Keratinocyte (primary cell): Measurements from ENCODE around the gene EIF4G2.

Experiments used
- EZH2 ChIP-seq: IDR thresholded peaks from one replicate; pipeline ENCODE4 v1.6.1; 2012; ENCODE audit warnings: inconsistent platforms, mild to moderate bottlenecking, low read length, moderate library complexity
- TF ChIP-seq, protein P1 (sequence below), 3 experiments: IDR thresholded peaks in 1 of 3; conservative IDR thresholded peaks in 1 of 3; optimal IDR thresholded peaks in 1 of 3; 2 replicates in 2 of 3; 3 replicates in 1 of 3; pipeline versions ENCODE3 to v1.5.1; 2011; ENCODE audit warnings: low read length in 3 of 3, mild to moderate bottlenecking in 3 of 3, moderate library complexity in 2 of 3, control low read depth in 1 of 3, inconsistent platforms in 1 of 3; ENCODE audit not compliant: insufficient read depth in 2 of 3; ENCODE audit errors: extremely low read depth in 1 of 3

DNA sequence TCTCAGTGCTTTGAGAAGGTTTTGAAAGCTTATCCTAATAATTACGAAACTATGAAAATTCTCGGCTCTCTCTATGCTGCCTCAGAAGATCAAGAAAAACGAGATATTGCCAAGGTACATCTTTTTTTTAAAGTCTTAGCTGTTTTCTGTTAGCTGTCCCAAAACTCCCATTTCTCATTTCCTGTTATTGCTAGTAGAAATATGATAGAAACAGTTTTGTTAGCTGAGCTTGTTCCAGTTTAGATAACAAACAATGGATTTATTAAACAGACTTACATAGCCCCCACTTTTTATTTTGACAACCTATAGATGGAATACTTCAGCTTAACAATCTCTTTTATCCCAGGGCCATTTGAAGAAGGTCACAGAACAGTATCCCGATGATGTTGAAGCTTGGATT is 45.0 kb downstream of the EIF4G2 start:
- TF ChIP-seq, protein P1, sequence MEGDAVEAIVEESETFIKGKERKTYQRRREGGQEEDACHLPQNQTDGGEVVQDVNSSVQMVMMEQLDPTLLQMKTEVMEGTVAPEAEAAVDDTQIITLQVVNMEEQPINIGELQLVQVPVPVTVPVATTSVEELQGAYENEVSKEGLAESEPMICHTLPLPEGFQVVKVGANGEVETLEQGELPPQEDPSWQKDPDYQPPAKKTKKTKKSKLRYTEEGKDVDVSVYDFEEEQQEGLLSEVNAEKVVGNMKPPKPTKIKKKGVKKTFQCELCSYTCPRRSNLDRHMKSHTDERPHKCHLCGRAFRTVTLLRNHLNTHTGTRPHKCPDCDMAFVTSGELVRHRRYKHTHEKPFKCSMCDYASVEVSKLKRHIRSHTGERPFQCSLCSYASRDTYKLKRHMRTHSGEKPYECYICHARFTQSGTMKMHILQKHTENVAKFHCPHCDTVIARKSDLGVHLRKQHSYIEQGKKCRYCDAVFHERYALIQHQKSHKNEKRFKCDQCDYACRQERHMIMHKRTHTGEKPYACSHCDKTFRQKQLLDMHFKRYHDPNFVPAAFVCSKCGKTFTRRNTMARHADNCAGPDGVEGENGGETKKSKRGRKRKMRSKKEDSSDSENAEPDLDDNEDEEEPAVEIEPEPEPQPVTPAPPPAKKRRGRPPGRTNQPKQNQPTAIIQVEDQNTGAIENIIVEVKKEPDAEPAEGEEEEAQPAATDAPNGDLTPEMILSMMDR (optimal IDR thresholded peaks at IDR 0.05 in 1 of 3, IDR thresholded peaks at IDR 0.05 in 1 of 3, conservative IDR thresholded peaks at IDR 0.05 in 1 of 3; ENCODE audit: extremely low read depth in 1 of 3, insufficient read depth in 2 of 3, low read length in 3 of 3) = no peak
- no peak for TF ChIP-seq EZH2
